ENCODE results near the gene ITSN2. TPM values are rescaled to one million over a fixed set of nuclear protein-coding genes. Genes with fewer than 3 reads are reported as not detected.

Gene ITSN2
- total RNA-seq, 1 experiment from 2014 or later = 26.5 TPM

DNA sequence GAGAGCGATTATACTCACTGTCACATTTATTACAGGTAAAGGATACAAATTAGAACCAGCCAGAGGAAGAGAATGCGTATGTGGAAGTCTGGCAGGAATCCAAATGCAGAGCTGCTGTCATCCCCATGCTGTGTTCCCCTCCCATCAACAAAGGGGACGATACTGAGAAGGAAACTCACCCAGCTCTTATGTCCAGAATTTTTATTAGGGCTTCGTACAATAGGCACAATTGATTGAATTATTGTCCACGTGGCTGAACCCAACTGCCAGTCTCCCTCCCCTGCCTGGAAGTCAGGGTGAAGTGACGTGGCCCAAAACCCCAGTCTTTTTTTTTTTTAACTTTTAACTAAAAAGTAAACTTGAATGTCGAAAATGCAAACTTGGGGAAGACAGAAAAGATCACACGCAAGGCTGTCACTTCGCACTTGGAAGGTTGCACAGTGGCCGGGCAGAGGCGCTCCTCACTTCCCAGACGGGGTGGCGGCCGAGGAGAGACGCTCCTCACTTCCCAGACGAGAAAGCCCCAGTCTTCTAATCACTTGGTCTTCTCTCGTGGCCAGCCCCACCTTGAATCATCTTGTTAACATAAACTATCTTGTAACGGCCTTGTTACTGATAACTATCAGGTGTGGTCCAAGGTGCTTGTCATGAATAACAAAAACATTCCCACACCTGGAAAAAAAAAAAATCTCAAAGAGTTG lies 40.0 kb upstream of the ITSN2 start:
- no peaks in the 10 kb centered on the region for H3K9me2 ChIP-seq (ENCODE audit: insufficient read depth)
- no peaks in the 10 kb centered on the region for H4K20me1 ChIP-seq (ENCODE audit: insufficient read depth)
- H3K27ac ChIP-seq (ENCODE audit: low read depth, low read length) = no peak overlapping the region
- H3K27me3 ChIP-seq (ENCODE audit: insufficient read depth, low read length) = no peaks in the 10 kb centered on the region
- no peak overlapping the region for H2AFZ ChIP-seq (ENCODE audit: low read depth, low read length, poor library complexity, severe bottlenecking)
- H3K9me3 ChIP-seq (ENCODE audit: control insufficient read depth in 1 of 2, insufficient read depth in 1 of 2, low read depth in 1 of 2, low read length in 2 of 2) = no peaks in the 10 kb centered on the region
- no peak for TF ChIP-seq YY1 (IDR thresholded peaks at IDR 0.05; ENCODE audit: extremely low read depth, insufficient replicate concordance, low read depth, low read length)
- no peak for TF ChIP-seq SRF (IDR thresholded peaks at IDR 0.05; ENCODE audit: low read depth)
- TF ChIP-seq TCF7L2 (IDR thresholded peaks at IDR 0.05; ENCODE audit: borderline replicate concordance, extremely low read depth, insufficient read depth, insufficient read length) = no peak
- TF ChIP-seq, protein P1, sequence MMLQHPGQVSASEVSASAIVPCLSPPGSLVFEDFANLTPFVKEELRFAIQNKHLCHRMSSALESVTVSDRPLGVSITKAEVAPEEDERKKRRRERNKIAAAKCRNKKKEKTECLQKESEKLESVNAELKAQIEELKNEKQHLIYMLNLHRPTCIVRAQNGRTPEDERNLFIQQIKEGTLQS (IDR thresholded peaks at IDR 0.05) = no peak
- no peak for TF ChIP-seq SP1 (IDR thresholded peaks at IDR 0.05; ENCODE audit: low read depth)
- no peak for TF ChIP-seq POLR2AphosphoS5 (IDR thresholded peaks at IDR 0.05; ENCODE audit: low read depth, low read length)
- no peak for TF ChIP-seq SIN3A (IDR thresholded peaks at IDR 0.05; ENCODE audit: low read depth)
- TF ChIP-seq, protein P2, sequence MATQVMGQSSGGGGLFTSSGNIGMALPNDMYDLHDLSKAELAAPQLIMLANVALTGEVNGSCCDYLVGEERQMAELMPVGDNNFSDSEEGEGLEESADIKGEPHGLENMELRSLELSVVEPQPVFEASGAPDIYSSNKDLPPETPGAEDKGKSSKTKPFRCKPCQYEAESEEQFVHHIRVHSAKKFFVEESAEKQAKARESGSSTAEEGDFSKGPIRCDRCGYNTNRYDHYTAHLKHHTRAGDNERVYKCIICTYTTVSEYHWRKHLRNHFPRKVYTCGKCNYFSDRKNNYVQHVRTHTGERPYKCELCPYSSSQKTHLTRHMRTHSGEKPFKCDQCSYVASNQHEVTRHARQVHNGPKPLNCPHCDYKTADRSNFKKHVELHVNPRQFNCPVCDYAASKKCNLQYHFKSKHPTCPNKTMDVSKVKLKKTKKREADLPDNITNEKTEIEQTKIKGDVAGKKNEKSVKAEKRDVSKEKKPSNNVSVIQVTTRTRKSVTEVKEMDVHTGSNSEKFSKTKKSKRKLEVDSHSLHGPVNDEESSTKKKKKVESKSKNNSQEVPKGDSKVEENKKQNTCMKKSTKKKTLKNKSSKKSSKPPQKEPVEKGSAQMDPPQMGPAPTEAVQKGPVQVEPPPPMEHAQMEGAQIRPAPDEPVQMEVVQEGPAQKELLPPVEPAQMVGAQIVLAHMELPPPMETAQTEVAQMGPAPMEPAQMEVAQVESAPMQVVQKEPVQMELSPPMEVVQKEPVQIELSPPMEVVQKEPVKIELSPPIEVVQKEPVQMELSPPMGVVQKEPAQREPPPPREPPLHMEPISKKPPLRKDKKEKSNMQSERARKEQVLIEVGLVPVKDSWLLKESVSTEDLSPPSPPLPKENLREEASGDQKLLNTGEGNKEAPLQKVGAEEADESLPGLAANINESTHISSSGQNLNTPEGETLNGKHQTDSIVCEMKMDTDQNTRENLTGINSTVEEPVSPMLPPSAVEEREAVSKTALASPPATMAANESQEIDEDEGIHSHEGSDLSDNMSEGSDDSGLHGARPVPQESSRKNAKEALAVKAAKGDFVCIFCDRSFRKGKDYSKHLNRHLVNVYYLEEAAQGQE (IDR thresholded peaks at IDR 0.05; ENCODE audit: low read depth) = no peak
- TF ChIP-seq POLR2A (IDR thresholded peaks at IDR 0.05; ENCODE audit: borderline replicate concordance, extremely low read depth, insufficient read depth, insufficient read length) = no peak
- no peak for TF ChIP-seq FOSL1 (IDR thresholded peaks at IDR 0.05; ENCODE audit: low read depth)
- TF ChIP-seq ELF1 (IDR thresholded peaks at IDR 0.05; ENCODE audit: borderline replicate concordance, low read depth) = no peak
- TF ChIP-seq, protein P3, sequence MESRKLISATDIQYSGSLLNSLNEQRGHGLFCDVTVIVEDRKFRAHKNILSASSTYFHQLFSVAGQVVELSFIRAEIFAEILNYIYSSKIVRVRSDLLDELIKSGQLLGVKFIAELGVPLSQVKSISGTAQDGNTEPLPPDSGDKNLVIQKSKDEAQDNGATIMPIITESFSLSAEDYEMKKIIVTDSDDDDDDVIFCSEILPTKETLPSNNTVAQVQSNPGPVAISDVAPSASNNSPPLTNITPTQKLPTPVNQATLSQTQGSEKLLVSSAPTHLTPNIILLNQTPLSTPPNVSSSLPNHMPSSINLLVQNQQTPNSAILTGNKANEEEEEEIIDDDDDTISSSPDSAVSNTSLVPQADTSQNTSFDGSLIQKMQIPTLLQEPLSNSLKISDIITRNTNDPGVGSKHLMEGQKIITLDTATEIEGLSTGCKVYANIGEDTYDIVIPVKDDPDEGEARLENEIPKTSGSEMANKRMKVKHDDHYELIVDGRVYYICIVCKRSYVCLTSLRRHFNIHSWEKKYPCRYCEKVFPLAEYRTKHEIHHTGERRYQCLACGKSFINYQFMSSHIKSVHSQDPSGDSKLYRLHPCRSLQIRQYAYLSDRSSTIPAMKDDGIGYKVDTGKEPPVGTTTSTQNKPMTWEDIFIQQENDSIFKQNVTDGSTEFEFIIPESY (IDR thresholded peaks at IDR 0.05; ENCODE audit: extremely low read depth, insufficient replicate concordance, low read length) = no peak
- TF ChIP-seq, protein P4, sequence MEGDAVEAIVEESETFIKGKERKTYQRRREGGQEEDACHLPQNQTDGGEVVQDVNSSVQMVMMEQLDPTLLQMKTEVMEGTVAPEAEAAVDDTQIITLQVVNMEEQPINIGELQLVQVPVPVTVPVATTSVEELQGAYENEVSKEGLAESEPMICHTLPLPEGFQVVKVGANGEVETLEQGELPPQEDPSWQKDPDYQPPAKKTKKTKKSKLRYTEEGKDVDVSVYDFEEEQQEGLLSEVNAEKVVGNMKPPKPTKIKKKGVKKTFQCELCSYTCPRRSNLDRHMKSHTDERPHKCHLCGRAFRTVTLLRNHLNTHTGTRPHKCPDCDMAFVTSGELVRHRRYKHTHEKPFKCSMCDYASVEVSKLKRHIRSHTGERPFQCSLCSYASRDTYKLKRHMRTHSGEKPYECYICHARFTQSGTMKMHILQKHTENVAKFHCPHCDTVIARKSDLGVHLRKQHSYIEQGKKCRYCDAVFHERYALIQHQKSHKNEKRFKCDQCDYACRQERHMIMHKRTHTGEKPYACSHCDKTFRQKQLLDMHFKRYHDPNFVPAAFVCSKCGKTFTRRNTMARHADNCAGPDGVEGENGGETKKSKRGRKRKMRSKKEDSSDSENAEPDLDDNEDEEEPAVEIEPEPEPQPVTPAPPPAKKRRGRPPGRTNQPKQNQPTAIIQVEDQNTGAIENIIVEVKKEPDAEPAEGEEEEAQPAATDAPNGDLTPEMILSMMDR (IDR thresholded peaks at IDR 0.05 in 2 of 3, conservative IDR thresholded peaks at IDR 0.05 in 1 of 3; ENCODE audit: borderline replicate concordance in 1 of 3, insufficient read depth in 1 of 3, low read depth in 2 of 3, low read length in 2 of 3) = no peak
- no peak for TF ChIP-seq ZNF274 (IDR thresholded peaks at IDR 0.05; ENCODE audit: low read depth, low read length)
- no peak for TF ChIP-seq JUND (IDR thresholded peaks at IDR 0.05)
- TF ChIP-seq, protein P5, sequence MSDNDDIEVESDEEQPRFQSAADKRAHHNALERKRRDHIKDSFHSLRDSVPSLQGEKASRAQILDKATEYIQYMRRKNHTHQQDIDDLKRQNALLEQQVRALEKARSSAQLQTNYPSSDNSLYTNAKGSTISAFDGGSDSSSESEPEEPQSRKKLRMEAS (IDR thresholded peaks at IDR 0.05) = no peak
- TF ChIP-seq EZH2phosphoT487 (IDR thresholded peaks at IDR 0.05; ENCODE audit: borderline replicate concordance) = no peak
- no peak for TF ChIP-seq ZFX (IDR thresholded peaks at IDR 0.05)
- no peak for TF ChIP-seq CBX3 (IDR thresholded peaks at IDR 0.05; ENCODE audit: low read depth)
- intact Hi-C loops (cut with micrococcal nuclease) = no loop called here
- no peak overlapping the region for H3K9ac ChIP-seq (ENCODE audit: low read length)
- H3K4me2 ChIP-seq (ENCODE audit: low read length) = no peak overlapping the region
- no peak for DNase-seq (ENCODE audit: low read depth, low spot score)
- RAD21 ChIA-PET (ENCODE audit: low non-redundant PET in 1 of 2, low total read pairs in 2 of 2, uncharacterized antibody in 2 of 2, unreplicated experiment in 2 of 2) = no interaction called here
- ATAC-seq = no peak
- CTCF ChIA-PET = no interaction called here
- no peaks in the 10 kb centered on the region for H3K4me1 ChIP-seq (ENCODE audit: control insufficient read depth in 1 of 2, insufficient read depth in 2 of 2, low read length in 2 of 2)
- no peak overlapping the region for H3K4me3 ChIP-seq (replicated peaks in 1 of 2; ENCODE audit: low read depth in 1 of 2, low read length in 2 of 2)
- POLR2A ChIA-PET = no interaction called here
- no peaks in the 10 kb centered on the region for H3K79me2 ChIP-seq (ENCODE audit: insufficient read depth, low read length)
- no TSS peak for BruUV-seq (replicated peaks)
- H3K36me3 ChIP-seq (ENCODE audit: control insufficient read depth in 1 of 2, insufficient read depth in 2 of 2, low read length in 2 of 2) = no peaks in the 10 kb centered on the region

Measured in HCT116 (cell line).